Esophagus muscularis mucosa (tissue), 4 donors: ENCODE data around the gene SF3B1.

ENCODE experiments used
- CTCF ChIP-seq, 3 experiments: fragments of 200-600 bp in 2 of 3; fragments of 450-650 bp in 1 of 3; sonication (generic) in 2 of 3; IDR thresholded peaks; one replicate each; pipeline ENCODE4 v1.5.1; 2017 to 2019; ENCODE audit warnings: antibody characterized with exemption in 3 of 3, mild to moderate bottlenecking in 2 of 3, moderate library complexity in 1 of 3
- EP300 ChIP-seq: sonication (generic); formaldehyde crosslinking; IDR thresholded peaks from one replicate; pipeline ENCODE4 v1.6.1; 2017; ENCODE audit warnings: antibody characterized with exemption
- POLR2A ChIP-seq: fragments of 450-650 bp; IDR thresholded peaks from one replicate; pipeline ENCODE4 v1.6.1; 2017; ENCODE audit warnings: antibody characterized with exemption, moderate library complexity, mild to moderate bottlenecking, low read depth
- POLR2AphosphoS5 ChIP-seq, 2 donors: sonication (generic); formaldehyde crosslinking; IDR thresholded peaks; one replicate each; pipeline ENCODE4 v1.6.1; 2017; ENCODE audit warnings: antibody characterized with exemption in 2 of 2

DNA sequence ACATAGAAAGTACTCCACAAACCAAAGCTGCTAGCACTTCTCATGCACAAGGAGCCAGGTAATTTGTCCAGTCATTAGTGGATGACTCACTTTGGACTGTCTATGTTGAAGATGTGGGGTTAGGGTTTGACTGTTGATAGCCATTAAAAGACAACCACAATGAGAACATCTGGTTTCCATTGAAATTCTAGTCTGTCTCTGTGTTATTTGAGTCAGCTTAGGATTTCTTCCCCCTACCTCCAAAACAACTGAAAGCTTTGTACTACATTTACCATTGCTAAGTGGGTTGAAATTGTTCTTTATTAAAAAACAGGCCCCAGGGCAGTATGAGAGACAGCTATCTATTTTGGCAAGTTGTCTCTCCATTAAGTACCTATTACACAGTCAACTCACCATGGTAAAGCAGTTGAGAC is 74.1 kb downstream of the SF3B1 start:
- TF ChIP-seq CTCF (IDR thresholded peaks at IDR 0.05) (no peak), POLR2AphosphoS5 (IDR thresholded peaks at IDR 0.05) (no peak), POLR2A (no peak), EP300 (no peak)
